HFFc6 (cell line): Measurements from ENCODE around the gene TMBIM4. TPM values are rescaled to one million over a fixed set of nuclear protein-coding genes. Genes with fewer than 3 reads are reported as not detected.

ENCODE experiments used
- DNase-seq: peaks from one replicate; pipeline ENCODE4 v3.0.0-alpha.2; 2018
- H3K27ac Mint-ChIP-seq: 2 replicates; pipeline ENCODE4 v1.8.0; 2020; ENCODE audit warnings: mild to moderate bottlenecking, mixed read lengths
- H3K27me3 Mint-ChIP-seq: 2 replicates; pipeline ENCODE4 v1.8.0; 2021; ENCODE audit warnings: mild to moderate bottlenecking, moderate library complexity, mixed read lengths; ENCODE audit not compliant: insufficient read depth
- H3K36me3 Mint-ChIP-seq: 2 replicates; pipeline ENCODE4 v1.8.0; 2021; ENCODE audit warnings: low read depth, mixed read lengths
- H3K4me1 Mint-ChIP-seq: 2 replicates; pipeline ENCODE4 v1.8.0; 2020; ENCODE audit warnings: low read depth, mixed read lengths
- H3K4me3 Mint-ChIP-seq: 2 replicates; pipeline ENCODE4 v1.8.0; 2020; ENCODE audit warnings: mild to moderate bottlenecking, moderate library complexity, mixed read lengths
- H3K9me3 Mint-ChIP-seq: 2 replicates; pipeline ENCODE4 v1.8.0; 2020; ENCODE audit warnings: mild to moderate bottlenecking, mixed read lengths
- CTCF ChIP-seq: fragments of 200-600 bp; sonication (generic); IDR thresholded peaks from 2 replicates; pipeline ENCODE4 v1.5.0; 2021; ENCODE audit warnings: antibody characterized with exemption, mild to moderate bottlenecking
- total RNA-seq, 6 experiments: library from RNA; stranded (reverse); fragmentation: NEBNext Ultra II Directional; extraction: Animal tissue kit (Norgen Biotek cat#: 25700); gene quantifications; 2 replicates in 1 of 6; 3 replicates in 5 of 6; pipeline ENCODE4 v1.2.3, GENCODE V29; 2021

Gene TMBIM4
- total RNA-seq, 6 experiments from 2014 or later: 92.3 to 112 (median 104) TPM

- H3K27me3 Mint-ChIP-seq: no peaks in the 10 kb centered on the region
- peaks cover 29% of the 10 kb centered on the region for H3K9me3 Mint-ChIP-seq
- no peak overlapping the region for H3K27ac Mint-ChIP-seq
- no peak for TF ChIP-seq CTCF
- peaks cover 60% of the 10 kb centered on the region for H3K36me3 Mint-ChIP-seq
- DNase-seq: no peak
- no peaks in the 10 kb centered on the region; the same call in 1 of the 2 replicates for H3K4me1 Mint-ChIP-seq
- H3K4me3 Mint-ChIP-seq: no peak overlapping the region
These were observed 30.5 kb downstream of the TMBIM4 start for GRCh38 chr12:66139328-66139727.

GRCh38 chr12:66137937-66138336 lies 31.9 kb downstream of the TMBIM4 start:
- peaks cover 46% of the 10 kb centered on the region for H3K36me3 Mint-ChIP-seq
- H3K4me3 Mint-ChIP-seq: no peak overlapping the region
- H3K27ac Mint-ChIP-seq: no peak overlapping the region
- DNase-seq: no peak
- peaks cover 29% of the 10 kb centered on the region for H3K9me3 Mint-ChIP-seq
- H3K27me3 Mint-ChIP-seq: no peaks in the 10 kb centered on the region
- no peak for TF ChIP-seq CTCF
- H3K4me1 Mint-ChIP-seq: peaks cover 4% of the 10 kb centered on the region

- Mint-ChIP-seq H3K9me3 (no peaks in the 10 kb centered on the region), H3K27me3 (peaks cover 4% of the 10 kb centered on the region), H3K4me3 (peak overlapping the region; percentile 94), H3K4me1 (peaks cover 55% of the 10 kb centered on the region), H3K27ac (peak overlapping the region; percentile 87), H3K36me3 (peaks cover 34% of the 10 kb centered on the region)
- peak; percentile 83 for DNase-seq
- TF ChIP-seq CTCF: no peak
These were observed 37.4 kb downstream of the TMBIM4 start for GRCh38 chr12:66132408-66132807.

- H3K4me3 Mint-ChIP-seq: peak overlapping the region; percentile 94
- no peak for TF ChIP-seq CTCF
These were observed 38.6 kb downstream of the TMBIM4 start for GRCh38 chr12:66131067-66131688.

GRCh38 chr12:66130267-66131066 lies 39.3 kb downstream of the TMBIM4 start, which contains the start of gene LLPH:
TSS of gene LLPH (minus strand) at chr12:66130750. CDS start at chr12:66129106, 1,644 bp downstream.
- H3K4me1 Mint-ChIP-seq: peaks cover 60% of the 10 kb centered on the region
- H3K27ac Mint-ChIP-seq: peak within 1 kb of the TSS; percentile 88
- peaks cover 45% of the 10 kb centered on the region for H3K36me3 Mint-ChIP-seq
- no peaks in the 10 kb centered on the region for H3K9me3 Mint-ChIP-seq
- DNase-seq: peak; percentile 76
- no peak for TF ChIP-seq CTCF
- H3K27me3 Mint-ChIP-seq: peaks cover 4% of the 10 kb centered on the region
- H3K4me3 Mint-ChIP-seq: peak within 1 kb of the TSS; percentile 94

More at GRCh38 chr12:66131067-66131688, 38.6 kb downstream of the TMBIM4 start:
- Mint-ChIP-seq H3K4me1 (peaks cover 60% of the 10 kb centered on the region), H3K27ac (peak overlapping the region; percentile 88), H3K9me3 (no peaks in the 10 kb centered on the region), H3K27me3 (peaks cover 4% of the 10 kb centered on the region), H3K36me3 (peaks cover 40% of the 10 kb centered on the region)
- no peak for DNase-seq
